T-helper 17 cell (primary cell): ENCODE measurements around the gene PCBP3. TPM values are rescaled to one million over a fixed set of nuclear protein-coding genes. Genes with fewer than 3 reads are reported as not detected.
"Not testable (repeated sequence)": the region's sequence is repeated elsewhere in the genome, so short reads cannot be mapped to it uniquely, and the experiment has no call there.

Experiments used
- ATAC-seq: fragments of 150-1000 bp; cut with Tn5 transposase; 2 replicates; pipeline ENCODE4 v1.10.0; 2021; ENCODE audit warnings: mild to moderate bottlenecking, moderate library complexity
- DNase-seq, 3 donors: peaks; one replicate each; pipeline versions ENCODE4 v3.0.0 to v3.0.0-alpha.2; 2020 to 2021
- H3K9me3 ChIP-seq: one replicate; pipeline ENCODE4 v1.7.0; 2013; ENCODE audit warnings: low read length, mild to moderate bottlenecking; ENCODE audit not compliant: control insufficient read depth, poor library complexity, severe bottlenecking
- H3K27ac Mint-ChIP-seq: one replicate; pipeline ENCODE4 v1.8.0; 2022; ENCODE audit warnings: mild to moderate bottlenecking, moderate library complexity, mixed read lengths
- H3K27me3 Mint-ChIP-seq: one replicate; pipeline ENCODE4 v1.8.0; 2022; ENCODE audit warnings: mixed read lengths
- H3K36me3 Mint-ChIP-seq: one replicate; pipeline ENCODE4 v1.8.0; 2022; ENCODE audit warnings: low read depth, mixed read lengths
- H3K4me1 Mint-ChIP-seq: one replicate; pipeline ENCODE4 v1.8.0; 2022; ENCODE audit warnings: mild to moderate bottlenecking, mixed read lengths
- H3K4me3 Mint-ChIP-seq: one replicate; pipeline ENCODE4 v1.8.0; 2022; ENCODE audit warnings: mild to moderate bottlenecking, moderate library complexity, mixed read lengths
- total RNA-seq, 4 donors: library from RNA in 2 of 4; stranded (reverse) in 2 of 4; gene quantifications; one replicate each; pipeline ENCODE4 v1.2.3 and lab custom pipeline; 2022 to 2026

The PCBP3 gene
- total RNA-seq, 2 donors from 2014 or later, result 0.91 to 4.2 TPM

GRCh38 chr21:45828580-45829570, 185.3 kb downstream of the PCBP3 start:
- H3K4me3 Mint-ChIP-seq, result no peak overlapping the region
- H3K27ac Mint-ChIP-seq, result no peak overlapping the region
- ATAC-seq (no peak), DNase-seq (no peak)
- H3K4me1 Mint-ChIP-seq, result peaks cover 8% of the 10 kb centered on the region
- H3K27me3 Mint-ChIP-seq, result peaks cover 8% of the 10 kb centered on the region
- peaks cover 2% of the 10 kb centered on the region for H3K36me3 Mint-ChIP-seq
- no peaks in the 10 kb centered on the region for H3K9me3 ChIP-seq

DNA sequence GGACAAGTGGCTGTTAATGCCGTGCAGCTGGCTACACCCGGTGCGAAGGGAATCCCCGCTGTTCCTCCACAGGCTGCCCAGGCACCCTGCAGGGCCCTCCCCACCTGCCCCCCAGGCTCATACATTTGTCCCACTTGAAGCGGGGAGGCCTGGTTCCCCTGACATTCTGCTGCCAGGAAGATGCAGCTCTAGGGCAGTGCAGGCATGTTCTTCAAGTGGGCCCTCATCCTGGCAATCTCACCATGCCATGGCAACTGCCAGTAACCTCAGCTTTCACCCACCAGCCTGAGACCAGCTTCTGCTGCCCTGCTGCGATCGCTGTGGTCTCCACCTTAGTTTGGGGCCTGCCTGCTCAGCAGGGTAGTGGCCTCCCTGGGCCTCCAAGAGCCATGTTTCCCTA, 186.1 kb downstream of the PCBP3 start:
- no peak overlapping the region for H3K27ac Mint-ChIP-seq
- DNase-seq (no peak), ATAC-seq (no peak)
- H3K36me3 Mint-ChIP-seq, result peaks cover 2% of the 10 kb centered on the region
- H3K4me3 Mint-ChIP-seq, result no peak overlapping the region
- no peaks in the 10 kb centered on the region for H3K9me3 ChIP-seq
- H3K4me1 Mint-ChIP-seq, result peaks cover 8% of the 10 kb centered on the region
- H3K27me3 Mint-ChIP-seq, result no peaks in the 10 kb centered on the region

GRCh38 chr21:45830221-45830640, 186.7 kb downstream of the PCBP3 start:
- H3K9me3 ChIP-seq, result no peaks in the 10 kb centered on the region
- Mint-ChIP-seq H3K27ac (no peak overlapping the region), H3K36me3 (peaks cover 2% of the 10 kb centered on the region), H3K4me1 (peaks cover 8% of the 10 kb centered on the region), H3K27me3 (no peaks in the 10 kb centered on the region), H3K4me3 (no peak overlapping the region)
- no peak for ATAC-seq
- no peak for DNase-seq

DNA sequence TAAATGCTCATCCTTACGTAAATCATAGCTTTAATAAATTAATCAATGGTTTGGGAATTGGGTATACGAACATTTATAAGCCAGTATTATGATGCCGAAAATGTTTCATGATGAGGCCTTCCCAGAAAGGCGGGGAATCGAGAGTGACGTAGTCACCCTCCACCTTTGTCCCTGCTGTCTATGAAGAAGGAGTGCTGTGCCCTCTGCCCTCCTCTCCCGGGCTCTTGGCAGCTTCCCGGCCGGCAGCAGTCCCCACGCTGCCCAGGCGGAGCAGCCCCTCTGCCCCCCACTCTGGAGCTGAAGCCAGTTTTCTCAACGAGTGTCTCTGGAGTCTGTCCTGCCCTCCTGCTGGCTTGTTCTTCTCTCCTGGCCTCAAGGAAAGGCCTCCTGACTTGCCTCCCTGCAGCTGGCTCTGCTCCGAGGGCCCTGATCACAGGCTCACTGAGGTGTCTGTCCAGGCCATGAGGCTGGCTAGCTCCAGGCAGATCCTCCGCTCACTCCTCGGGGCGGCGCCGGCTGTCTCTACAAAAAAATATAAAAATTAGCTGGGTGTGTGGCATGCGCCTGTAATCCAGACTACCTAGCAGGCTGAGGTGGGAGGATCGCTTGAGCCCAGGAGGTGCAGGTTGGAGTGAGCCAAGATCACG, 187.3 kb downstream of the PCBP3 start:
- no peak overlapping the region for H3K4me3 Mint-ChIP-seq
- H3K9me3 ChIP-seq, result no peaks in the 10 kb centered on the region
- H3K36me3 Mint-ChIP-seq, result peaks cover 2% of the 10 kb centered on the region
- DNase-seq (no peak), ATAC-seq (no peak)
- H3K4me1 Mint-ChIP-seq, result peaks cover 7% of the 10 kb centered on the region
- H3K27ac Mint-ChIP-seq, result no peak overlapping the region
- H3K27me3 Mint-ChIP-seq, result no peaks in the 10 kb centered on the region

DNA sequence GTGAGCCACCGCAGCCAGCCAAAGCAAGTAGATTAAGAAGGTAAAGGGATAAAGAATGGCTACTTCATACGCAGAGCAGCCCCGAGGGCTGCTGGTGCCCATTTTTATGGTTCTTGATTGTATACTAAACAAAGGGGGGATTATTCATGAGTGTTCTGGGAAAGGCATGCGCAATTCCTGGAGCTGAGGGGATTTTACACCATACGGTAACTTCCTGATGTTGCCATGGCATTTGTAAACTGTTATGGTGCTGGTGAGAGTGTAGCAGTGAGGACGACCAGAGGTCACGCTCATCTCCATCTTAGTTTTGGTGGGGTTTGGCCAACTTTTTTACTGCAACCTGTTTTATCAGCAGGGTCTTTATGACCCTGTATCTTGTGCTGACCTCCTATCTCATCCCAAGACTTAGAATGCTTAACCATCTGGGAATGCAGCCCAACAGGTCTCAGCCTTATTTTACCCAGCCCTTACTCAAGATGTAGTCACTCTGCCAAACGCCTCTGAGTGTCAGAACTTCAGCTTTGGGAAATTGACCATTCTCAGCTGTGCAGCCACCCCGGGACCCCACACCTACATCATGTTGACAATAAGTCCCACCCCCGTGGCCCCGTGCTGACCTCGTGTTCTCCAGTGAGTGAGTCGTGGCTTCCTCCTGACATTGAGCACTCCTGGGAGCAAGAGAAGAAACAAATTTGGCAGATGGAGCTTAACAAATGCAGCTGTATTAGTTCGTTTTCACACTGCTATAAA, 188.6 kb downstream of the PCBP3 start:
- Mint-ChIP-seq H3K27ac (no peak overlapping the region), H3K36me3 (peaks cover 2% of the 10 kb centered on the region), H3K27me3 (no peaks in the 10 kb centered on the region), H3K4me3 (no peak overlapping the region), H3K4me1 (peaks cover 5% of the 10 kb centered on the region)
- DNase-seq (no peak), ATAC-seq (no peak)
- H3K9me3 ChIP-seq, result no peaks in the 10 kb centered on the region

DNA sequence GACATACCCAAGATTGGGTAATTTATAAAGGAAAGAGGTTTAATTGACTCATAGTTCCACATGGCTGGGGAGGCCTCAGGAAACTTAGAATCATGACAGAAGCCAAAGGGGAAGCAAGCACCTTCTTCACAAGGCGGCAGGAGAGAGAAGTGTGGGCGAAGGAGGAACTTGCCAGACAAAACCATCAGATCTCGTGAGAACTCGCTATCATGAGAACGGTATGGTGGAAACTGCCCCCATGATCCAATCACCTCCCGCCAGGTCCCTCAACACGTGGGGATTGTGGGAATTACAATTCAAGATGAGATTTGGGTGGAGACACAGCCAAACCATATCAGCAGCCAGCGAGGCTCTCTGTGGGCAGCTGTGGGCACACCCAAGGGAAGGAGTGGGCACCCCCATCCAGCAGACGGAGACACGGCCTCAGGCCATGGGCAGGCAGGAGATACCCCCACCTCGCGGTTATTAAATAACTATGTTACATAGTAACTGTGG, 189.3 kb downstream of the PCBP3 start:
- H3K9me3 ChIP-seq, ATAC-seq, H3K27me3 Mint-ChIP-seq, DNase-seq, H3K36me3 Mint-ChIP-seq, H3K4me1 Mint-ChIP-seq, H3K27ac Mint-ChIP-seq, H3K4me3 Mint-ChIP-seq: not testable (repeated sequence)

DNA sequence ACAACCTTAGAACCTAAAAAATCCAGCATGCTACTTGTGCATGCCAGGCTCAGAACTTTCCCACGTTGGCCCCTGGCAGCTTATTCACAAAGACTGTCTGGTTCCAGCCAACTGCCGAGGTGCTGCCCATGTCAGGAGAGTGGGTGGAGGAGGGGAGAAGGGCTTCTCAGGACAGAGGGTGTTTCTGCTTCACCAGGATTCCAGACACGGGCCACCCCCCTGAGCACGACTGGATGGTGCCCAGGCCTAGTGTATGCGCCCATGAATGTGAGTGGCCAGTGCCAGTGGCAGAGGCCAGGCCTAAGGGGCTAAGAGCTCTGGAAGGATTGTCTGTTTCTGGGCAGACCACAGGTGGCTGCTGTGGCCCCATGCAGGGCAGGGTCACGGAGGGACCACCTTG, 189.9 kb downstream of the PCBP3 start:
- Mint-ChIP-seq H3K27ac (no peak overlapping the region), H3K4me1 (no peaks in the 10 kb centered on the region), H3K4me3 (no peak overlapping the region), H3K27me3 (no peaks in the 10 kb centered on the region), H3K36me3 (peaks cover 2% of the 10 kb centered on the region)
- DNase-seq (no peak), ATAC-seq (no peak)
- no peaks in the 10 kb centered on the region for H3K9me3 ChIP-seq

GRCh38 chr21:45834026-45834715, 190.6 kb downstream of the PCBP3 start:
- no peak overlapping the region for H3K4me3 Mint-ChIP-seq
- H3K27me3 Mint-ChIP-seq, result peaks cover 4% of the 10 kb centered on the region
- H3K36me3 Mint-ChIP-seq, result peaks cover 2% of the 10 kb centered on the region
- H3K27ac Mint-ChIP-seq, result no peak overlapping the region
- no peaks in the 10 kb centered on the region for H3K4me1 Mint-ChIP-seq
- H3K9me3 ChIP-seq, result no peaks in the 10 kb centered on the region
- ATAC-seq, result no peak
- no peak for DNase-seq

DNA sequence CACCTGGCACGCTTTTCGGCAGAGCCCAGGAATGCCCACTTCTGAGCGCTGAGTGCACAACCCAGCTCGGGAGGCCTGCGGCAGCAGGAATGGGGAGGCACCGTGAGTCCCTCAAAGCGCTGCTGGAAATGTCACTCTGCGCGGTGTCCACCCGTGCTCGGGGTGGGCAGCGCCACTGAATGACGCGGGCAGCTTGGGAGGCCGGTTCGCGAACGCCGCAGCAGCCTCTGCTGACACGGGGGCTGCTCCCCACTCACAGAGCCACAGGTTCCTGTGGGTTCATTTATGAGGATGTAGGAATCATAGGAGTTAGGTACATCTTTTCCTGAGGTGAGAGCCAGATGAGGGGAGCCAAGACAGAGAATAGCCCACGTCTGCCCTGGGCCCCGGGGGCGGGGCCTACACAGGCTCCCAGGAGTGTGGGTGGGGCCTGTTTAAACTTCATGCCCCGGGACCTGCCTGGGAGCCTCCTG, 191.3 kb downstream of the PCBP3 start:
- H3K9me3 ChIP-seq, result no peaks in the 10 kb centered on the region
- ATAC-seq, result no peak
- Mint-ChIP-seq H3K27me3 (peaks cover 7% of the 10 kb centered on the region), H3K4me1 (no peaks in the 10 kb centered on the region), H3K27ac (no peak overlapping the region), H3K4me3 (no peak overlapping the region), H3K36me3 (peaks cover 2% of the 10 kb centered on the region)
- DNase-seq, result no peak

- DNase-seq (no peak), ATAC-seq (no peak)
- no peaks in the 10 kb centered on the region for H3K4me1 Mint-ChIP-seq
- H3K36me3 Mint-ChIP-seq, result peaks cover 2% of the 10 kb centered on the region
- H3K27me3 Mint-ChIP-seq, result peaks cover 7% of the 10 kb centered on the region
- H3K4me3 Mint-ChIP-seq, result no peak overlapping the region
- H3K9me3 ChIP-seq, result no peaks in the 10 kb centered on the region
- no peak overlapping the region for H3K27ac Mint-ChIP-seq
Observed at GRCh38 chr21:45835301-45836267, 192.1 kb downstream of the PCBP3 start.

DNA sequence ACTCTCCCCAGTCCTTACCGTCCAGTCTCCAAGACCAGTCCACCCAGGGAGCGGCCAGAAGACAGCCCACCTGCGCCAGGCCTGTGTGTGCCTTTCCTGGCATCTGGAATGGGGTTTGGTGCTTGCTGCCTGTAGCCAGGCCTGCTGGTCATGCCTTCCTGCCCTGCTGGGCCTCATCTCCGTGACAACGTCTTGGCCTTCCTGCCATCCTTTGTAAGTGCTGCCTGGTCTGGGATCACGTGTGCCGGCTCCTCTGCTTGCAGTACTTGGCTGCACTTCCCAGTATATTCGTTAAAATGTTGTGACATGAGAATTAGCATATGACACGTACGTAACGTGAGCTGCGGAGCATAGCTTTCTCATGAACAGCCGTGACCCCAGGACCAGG, 192.7 kb downstream of the PCBP3 start:
- ATAC-seq (no peak), DNase-seq (no peak)
- peaks cover 2% of the 10 kb centered on the region for H3K36me3 Mint-ChIP-seq
- H3K4me3 Mint-ChIP-seq, result peak overlapping the region; percentile 43
- peaks cover 7% of the 10 kb centered on the region for H3K27me3 Mint-ChIP-seq
- no peaks in the 10 kb centered on the region for H3K4me1 Mint-ChIP-seq
- peak overlapping the region; percentile 61 for H3K27ac Mint-ChIP-seq
- no peaks in the 10 kb centered on the region for H3K9me3 ChIP-seq
